GM19099 (cell line): ENCODE measurements around the gene CADM1.

Experiments used
- POLR2A ChIP-seq: IDR thresholded peaks from 3 replicates; pipeline ENCODE4 v1.6.1; 2011; ENCODE audit warnings: low read depth; ENCODE audit not compliant: insufficient read length; ENCODE audit errors: extremely low read depth

The CADM1 gene

DNA sequence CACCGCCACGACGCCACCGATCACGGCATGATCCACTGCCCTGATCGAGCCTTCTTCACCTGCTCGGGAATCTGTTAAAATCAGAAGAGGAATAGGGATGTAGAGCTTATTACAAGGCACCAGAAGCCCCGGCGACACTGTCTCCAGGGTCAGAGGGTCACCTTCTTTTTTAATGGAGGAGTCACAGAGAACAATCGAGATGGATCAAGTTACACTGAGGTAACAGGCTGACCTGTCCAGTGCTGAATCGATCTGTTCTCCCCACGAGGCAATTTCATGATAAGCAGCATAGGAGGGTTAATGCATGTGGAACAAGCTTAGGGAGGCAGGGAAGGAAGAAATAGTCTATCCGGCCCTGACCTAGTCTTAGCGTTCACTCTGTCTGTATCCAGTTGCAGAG, 325.5 kb downstream of the CADM1 start:
- no peak for TF ChIP-seq POLR2A

DNA sequence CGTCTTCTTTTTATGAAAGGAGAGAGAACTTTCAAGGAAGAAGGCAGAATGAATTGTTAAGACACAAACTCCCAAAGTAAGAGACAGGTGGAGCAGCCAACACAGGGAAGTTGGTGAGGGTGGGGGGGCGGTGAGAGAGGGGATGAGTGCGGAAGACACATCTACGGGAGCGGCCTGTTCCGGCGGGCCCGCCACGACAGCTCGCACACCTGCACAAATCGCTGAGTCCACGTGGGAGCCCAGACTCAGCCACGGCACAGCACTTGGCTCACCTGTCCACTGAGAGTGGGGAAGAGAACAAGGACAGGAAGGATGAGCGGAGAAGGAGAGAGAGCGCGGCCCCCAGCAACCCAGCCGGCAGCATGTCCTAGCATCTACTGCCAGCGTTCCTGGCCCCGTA, 331.1 kb downstream of the CADM1 start:
- no peak for TF ChIP-seq POLR2A

DNA sequence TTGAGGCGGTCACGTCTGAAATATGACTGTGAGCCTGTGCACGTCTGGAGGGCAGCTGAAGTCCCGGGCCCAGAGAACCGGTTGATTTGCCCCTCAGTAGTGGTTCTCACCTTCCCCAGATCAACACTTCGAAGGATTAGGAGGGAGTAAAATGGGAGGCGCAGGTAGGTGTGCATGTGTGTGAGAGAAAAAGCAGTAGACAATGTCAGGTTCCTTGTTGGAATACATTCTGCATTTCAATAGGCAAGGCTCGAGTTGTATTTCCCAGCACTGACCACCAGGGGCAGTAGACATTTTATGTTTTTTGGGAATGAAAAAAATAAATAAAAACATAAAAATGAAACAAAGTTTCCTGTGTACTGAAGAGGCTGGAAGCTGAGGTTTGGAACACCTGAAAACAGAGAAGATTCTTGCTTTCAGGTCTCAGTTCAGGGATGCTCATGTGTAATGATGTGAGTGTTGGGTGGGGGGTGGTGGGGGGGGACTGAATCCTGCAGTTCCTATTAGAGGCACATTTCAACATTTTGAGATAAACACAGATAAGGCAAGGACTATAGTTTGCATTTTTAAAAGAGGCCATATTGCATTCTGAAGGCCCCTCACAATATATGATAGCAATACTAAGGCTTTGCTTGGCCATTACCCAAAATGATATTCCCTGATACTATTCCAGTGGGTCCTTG, 333.9 kb downstream of the CADM1 start:
- TF ChIP-seq POLR2A: no peak

DNA sequence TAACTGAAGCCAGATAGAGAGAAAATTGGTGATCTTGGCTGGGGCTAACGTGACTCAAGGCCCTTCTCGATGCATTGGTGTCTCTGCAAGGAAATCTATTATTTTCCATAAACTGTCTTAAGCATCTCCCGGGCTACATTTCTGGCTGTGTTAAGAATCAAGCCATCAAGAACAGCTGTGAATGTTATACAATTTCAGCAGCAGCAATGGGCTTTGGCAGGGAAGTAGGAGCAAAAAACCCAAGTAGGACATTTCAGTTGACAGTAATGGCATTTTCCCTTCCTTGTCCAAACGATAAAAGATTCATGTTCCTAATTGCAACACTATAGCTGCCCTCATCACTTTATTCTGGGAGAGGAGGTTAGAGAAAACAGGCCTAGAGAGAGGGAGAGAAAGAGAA, 335.0 kb downstream of the CADM1 start:
- no peak for TF ChIP-seq POLR2A

DNA sequence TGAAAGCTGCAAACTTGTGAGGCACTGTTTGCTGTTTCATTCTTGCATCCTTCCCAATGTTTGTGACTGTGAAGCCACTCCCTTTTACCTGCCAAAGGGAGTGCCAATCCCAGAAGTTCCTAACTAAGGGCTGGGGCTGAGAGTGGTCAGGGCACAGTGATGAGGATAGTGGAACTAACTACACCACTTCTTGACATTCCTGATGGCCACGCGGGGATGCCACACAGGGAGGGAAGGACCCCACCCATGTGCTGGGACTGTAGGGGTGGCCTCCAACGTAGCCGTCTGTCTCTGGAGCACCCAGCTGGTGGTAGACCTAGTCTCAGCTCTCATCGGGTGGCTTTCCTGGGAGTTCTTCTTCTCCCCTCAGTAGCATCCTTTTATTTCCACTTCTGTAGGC, 335.5 kb downstream of the CADM1 start:
- TF ChIP-seq POLR2A: no peak

DNA sequence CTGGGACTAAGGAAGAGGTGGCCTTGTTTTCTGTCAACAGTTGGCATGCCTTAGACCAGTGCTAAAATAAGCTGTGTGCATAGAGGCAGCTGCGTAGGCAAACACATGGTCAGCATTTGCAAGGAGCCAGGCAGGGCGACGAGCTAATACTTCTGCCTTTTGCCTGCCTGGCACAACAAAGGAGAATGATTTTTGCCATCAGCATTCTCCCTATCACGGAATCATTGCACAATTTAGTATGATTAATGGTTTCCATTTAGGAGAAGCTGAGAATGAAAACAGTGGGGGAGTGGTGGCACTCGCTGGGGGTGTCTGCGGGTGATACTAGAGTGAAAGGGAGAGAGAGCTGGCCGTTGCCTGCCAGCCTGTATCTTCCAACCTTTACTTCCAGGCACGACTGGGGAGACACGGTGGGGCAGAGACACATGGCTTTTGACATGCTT, 336.0 kb downstream of the CADM1 start:
- TF ChIP-seq POLR2A: no peak

DNA sequence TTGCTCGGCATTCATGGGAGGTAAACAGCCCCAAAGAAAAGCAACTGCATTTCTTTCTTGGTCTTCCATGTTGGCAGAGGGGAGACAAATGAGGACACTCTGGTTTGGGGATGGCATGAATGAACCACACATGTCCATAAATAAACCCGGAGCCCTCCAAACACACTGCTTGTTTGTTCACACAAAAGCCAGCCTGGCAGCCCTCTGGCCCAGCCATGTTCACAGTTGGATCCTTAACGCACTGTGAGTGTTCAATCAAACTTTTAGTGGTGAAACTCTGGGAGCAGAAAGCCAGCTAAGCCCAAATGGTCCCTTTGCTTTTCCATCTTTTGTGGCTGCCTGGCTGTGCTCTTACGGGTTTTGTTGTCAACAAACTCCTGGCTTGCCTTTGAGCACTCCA, 336.8 kb downstream of the CADM1 start:
- TF ChIP-seq POLR2A: no peak

DNA sequence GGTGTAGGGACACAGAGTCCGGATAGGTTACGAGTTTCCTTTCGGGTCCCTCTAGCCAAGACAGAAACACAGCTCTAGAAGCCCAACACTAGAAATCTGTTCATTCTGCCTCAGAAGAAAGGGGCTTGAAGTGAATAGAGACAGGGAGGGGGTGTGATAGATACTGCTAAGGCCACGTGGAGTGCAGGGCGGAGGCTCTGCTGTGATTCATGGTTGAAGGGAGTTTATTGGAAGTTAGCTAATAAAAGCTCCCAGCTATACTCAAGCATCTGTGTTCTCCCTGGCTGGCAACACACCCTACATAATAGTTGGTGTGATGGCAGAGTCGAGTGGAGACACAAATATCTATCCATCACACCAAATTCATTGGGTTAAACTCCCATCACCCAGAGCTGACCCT, 337.4 kb downstream of the CADM1 start:
- no peak for TF ChIP-seq POLR2A

DNA sequence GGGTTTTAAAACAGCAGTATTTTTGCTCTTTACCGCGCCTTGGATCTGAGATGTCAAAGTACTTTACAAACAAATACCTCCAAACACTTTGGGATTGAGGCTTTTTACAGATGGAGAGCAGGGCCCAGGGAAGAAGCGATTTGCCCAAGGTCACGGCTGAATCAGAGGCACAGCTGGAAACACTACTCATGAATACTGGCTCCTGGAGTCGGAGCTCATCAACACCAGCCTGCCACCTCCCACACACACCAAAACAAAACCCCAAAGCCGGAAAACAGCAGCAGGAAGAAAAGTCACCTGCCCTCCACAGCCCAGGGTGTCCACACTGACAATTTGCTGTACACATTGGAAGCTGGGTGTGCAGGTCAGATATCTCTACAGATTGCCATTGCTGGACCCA, 339.4 kb downstream of the CADM1 start:
- no peak for TF ChIP-seq POLR2A

DNA sequence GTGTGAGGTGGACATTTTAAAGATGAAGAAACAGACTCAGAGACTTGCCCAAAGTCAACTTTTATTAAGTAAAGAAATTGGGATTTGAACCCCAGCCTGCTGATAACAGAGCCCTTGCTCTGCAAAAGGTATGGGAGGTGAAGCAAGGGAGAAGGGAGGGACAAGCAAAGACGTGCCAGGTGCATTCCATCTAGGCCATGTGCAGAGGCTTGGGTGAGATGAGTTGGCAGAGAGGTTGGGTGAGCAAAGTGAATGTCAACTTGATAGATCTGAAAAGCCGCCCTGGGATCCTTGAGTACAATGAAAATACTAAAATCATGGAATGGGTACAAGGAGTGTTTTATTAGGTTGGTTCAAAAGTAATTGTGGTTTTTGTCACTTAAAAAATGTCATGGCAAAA, 341.3 kb downstream of the CADM1 start:
- TF ChIP-seq POLR2A: no peak

DNA sequence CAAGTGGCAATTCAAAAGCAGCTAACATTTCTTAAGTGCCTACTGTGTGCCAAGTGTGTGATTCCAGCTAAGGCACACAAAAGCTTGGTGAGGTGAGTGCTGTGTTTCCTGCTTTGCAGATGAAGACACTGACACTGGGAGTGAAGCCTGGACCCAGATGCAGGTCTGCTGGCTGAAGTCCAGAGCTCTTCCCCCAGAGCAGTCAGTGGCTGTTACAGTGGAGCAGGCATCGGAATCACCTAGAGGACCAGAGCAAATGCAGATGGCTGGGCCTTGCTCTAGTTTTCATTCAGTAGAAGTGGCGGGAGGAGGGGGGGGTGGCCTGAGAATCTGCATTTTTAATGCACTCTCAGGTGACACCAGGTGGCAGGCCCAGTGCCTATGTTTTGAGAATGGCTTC, 342.3 kb downstream of the CADM1 start:
- no peak for TF ChIP-seq POLR2A

DNA sequence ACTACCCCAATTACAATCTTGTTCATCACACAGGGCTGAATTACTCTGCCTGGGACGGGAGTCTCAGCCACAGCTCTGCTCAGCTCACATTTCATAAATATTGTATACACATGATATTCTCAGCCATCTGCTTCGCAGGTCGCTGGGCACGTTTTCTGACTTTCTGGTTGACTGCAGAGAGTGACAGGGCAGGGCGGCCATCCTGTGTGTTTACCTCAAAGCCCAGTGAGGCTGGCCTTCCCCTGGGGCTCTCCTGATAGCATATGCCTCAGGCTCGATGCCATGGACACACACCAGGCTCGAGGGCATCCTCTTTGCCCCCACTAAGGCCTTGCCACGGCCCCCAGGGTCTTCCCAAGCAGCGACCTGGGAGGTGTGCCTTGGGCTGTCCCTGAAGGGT, 345.0 kb downstream of the CADM1 start:
- no peak for TF ChIP-seq POLR2A

DNA sequence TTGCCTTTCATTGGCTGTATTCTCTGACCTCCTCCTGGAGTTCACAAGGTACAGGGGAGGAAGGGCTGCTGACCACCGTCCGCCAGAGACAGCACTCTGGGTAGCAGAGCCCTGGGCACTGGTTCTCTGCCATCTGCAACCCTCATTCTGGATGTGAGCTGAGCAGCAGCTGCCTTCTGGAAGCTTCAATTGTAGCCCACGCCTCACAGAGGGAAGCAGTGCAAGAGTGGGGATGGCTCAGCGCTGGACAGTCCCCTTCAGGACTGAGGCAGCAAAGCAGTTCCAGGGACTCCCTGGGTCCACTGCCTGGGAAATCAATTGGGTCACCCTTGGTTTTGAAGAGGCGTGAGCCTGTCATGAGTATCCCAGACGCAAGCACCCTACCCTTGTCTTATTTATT, 346.2 kb downstream of the CADM1 start:
- TF ChIP-seq POLR2A: no peak

DNA sequence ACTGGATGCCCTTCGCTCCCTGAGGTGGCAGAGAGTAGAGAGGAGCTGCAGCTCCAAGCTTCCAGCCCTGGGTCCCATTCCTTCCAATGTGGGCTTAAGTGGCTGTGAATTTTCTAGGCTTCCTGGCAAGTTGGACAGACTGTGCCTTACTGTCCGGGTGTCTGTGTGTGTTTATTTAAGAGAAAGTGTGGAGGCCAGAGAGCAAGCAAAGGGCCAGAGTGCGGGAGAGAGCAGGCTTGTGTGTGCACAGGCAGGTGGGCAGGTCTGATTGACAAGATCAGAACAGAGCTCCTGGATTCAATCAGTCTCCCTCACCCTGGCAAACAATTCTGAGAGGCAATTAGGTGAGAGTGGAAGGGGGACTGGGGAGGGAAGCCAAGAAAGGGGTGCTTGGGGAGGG, 347.0 kb downstream of the CADM1 start:
- TF ChIP-seq POLR2A: no peak

DNA sequence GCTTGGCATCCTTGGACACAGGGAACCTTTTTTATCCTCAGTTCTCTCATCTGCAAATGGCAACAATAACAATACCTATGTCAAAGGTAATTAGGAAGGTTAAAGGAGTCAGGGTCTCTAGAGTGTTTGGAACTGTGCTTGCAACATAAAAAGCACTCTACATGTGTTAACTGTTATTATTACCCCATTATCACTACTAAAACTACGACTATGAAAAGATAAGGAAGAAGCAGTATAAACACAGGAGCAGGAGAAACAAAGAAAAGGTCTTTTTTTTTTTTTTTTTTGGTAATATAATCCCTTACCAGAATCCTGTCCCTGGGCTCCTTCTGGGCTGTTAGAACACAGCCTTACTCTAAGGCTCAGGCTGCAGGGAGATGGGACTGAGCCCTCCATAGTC, 348.2 kb downstream of the CADM1 start:
- no peak for TF ChIP-seq POLR2A

DNA sequence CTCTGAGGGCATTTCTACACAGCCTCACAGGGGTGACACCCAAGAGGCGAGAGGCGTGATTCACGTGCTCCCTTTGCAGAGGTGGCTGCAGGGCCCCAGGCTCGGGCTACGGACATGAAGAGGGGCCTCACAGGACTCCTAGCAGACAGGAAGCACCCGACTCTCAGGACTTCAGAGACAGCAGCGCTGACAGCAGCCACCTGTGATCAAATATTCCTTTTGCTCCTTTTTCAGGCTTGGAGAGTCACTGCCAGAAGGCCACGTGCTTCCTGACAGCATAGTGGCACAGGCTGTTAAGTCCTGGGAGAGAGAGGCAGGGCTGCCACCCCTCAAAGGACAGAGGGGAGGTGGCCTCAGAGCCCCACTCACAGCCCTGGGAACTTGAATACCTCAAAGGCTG, 348.9 kb downstream of the CADM1 start:
- TF ChIP-seq POLR2A: no peak

DNA sequence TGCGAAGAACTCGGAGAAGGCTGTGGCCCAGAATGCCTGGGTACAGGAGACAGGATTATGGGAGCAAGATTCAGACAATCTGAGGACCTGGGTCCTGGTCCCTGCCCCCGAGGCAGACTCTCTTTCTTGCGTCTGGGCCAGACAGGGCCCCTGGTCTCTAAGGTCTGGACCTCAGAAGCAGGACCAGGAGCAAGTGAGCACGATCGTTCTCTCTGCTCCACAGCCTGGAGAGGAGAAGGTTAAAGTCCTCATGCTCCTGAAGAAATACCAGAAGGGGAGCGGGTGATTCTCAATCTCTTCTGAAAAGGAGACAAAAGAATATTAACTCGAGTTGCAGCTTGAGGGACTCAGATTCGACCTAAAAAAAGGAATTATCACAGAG, 349.9 kb downstream of the CADM1 start:
- no peak for TF ChIP-seq POLR2A
